Mucosa of descending colon (tissue), 3 donors: Measurements from ENCODE around the gene ZC3H13. TPM values are rescaled to one million over a fixed set of nuclear protein-coding genes. Genes with fewer than 3 reads are reported as not detected.

Experiments
- ATAC-seq: fragments of 200-7000 bp; cut with Tn5 transposase; one replicate; pipeline ENCODE4 v1.9.1; 2020; ENCODE audit warnings: mild to moderate bottlenecking, moderate library complexity
- DNase-seq, 3 donors: peaks; one replicate each; pipeline ENCODE4 v3.0.0-alpha.2; 2020
- H3K36me3 ChIP-seq: fragments of 200-600 bp; one replicate; pipeline ENCODE4 v1.8.0; 2021; ENCODE audit warnings: low read depth, mild to moderate bottlenecking
- H3K4me1 ChIP-seq: fragments of 200-600 bp; one replicate; pipeline ENCODE4 v1.8.0; 2021; ENCODE audit warnings: low read depth, mild to moderate bottlenecking
- H3K4me3 ChIP-seq: fragments of 200-600 bp; one replicate; pipeline ENCODE4 v1.8.0; 2021; ENCODE audit warnings: mild to moderate bottlenecking
- H3K9me3 ChIP-seq: fragments of 200-600 bp; one replicate; pipeline ENCODE4 v1.8.0; 2021; ENCODE audit warnings: mild to moderate bottlenecking
- intact Hi-C, 2 donors: fragments of 100-400 bp; cut with DNase I in 1 of 2; cut with micrococcal nuclease in 1 of 2; formaldehyde crosslinking; loops; one replicate each; pipeline versions ENCODE4 v1.11.0 to v1.11.1; 2022; cut with DNase I, micrococcal nuclease
- total RNA-seq, 3 donors: library from RNA; stranded (reverse); fragmentation: NEBNext Ultra II Directional in 2 of 3; extraction: Animal tissue kit (Norgen Biotek cat#: 25700) in 2 of 3; gene quantifications; one replicate each; pipeline versions ENCODE4 v1.2.1 to v1.2.4, GENCODE V29; 2021 to 2023
- TF ChIP-seq, protein P1 (sequence below): fragments of 200-600 bp; IDR thresholded peaks from one replicate; pipeline ENCODE4 v1.8.0; 2022; ENCODE audit warnings: antibody characterized with exemption, mild to moderate bottlenecking
- donor health status: DM: no; HTN: no; CAD: no; lungs with moderate emphysema.
- donor health status: DM: no; HTN: no; CAD: no.
- donor health status: DM: no; HTN: yes; CAD: no.

The ZC3H13 gene
- total RNA-seq, 3 donors from 2014 or later = 26.6 to 70.9 (median 29.5) TPM

DNA sequence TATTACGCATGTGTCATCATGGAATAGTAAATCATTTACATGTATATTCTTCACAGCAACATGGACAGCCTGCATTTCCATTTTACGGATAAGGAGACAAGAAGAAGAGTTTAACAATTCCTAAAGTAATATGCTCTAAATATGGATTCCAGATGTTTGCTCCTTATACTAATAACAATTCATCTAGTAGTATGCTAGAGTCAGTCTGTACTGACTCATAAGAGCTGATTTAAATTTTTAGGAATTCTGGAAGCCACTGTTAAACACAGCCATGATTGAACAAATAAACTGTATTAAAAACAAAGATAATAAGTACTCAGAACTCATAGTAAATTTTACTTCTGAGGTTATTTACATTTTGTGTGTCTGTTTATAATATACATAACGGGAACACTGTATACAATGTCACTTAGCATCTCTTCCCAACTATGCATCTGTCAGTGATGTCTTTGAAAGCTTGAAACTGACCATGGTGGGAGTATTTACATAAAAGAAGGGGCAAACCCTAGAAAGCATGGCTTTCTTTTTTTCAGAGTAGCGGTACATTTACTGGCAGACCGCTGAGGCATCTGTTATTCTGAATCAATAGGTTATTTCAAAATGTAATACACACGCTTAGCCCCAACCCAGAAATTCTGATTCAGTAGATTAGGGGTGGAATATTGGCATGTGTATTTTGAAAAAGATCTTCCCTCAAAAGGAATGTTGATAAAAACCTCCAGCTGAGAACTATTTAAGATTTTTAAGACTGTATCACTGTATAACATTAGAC is 12.9 kb downstream of the ZC3H13 start:
- Histone ChIP-seq H3K4me1 (no peaks in the 10 kb centered on the region), H3K4me3 (no peak overlapping the region), H3K36me3 (no peaks in the 10 kb centered on the region), H3K9me3 (no peaks in the 10 kb centered on the region)
- TF ChIP-seq, protein P1, sequence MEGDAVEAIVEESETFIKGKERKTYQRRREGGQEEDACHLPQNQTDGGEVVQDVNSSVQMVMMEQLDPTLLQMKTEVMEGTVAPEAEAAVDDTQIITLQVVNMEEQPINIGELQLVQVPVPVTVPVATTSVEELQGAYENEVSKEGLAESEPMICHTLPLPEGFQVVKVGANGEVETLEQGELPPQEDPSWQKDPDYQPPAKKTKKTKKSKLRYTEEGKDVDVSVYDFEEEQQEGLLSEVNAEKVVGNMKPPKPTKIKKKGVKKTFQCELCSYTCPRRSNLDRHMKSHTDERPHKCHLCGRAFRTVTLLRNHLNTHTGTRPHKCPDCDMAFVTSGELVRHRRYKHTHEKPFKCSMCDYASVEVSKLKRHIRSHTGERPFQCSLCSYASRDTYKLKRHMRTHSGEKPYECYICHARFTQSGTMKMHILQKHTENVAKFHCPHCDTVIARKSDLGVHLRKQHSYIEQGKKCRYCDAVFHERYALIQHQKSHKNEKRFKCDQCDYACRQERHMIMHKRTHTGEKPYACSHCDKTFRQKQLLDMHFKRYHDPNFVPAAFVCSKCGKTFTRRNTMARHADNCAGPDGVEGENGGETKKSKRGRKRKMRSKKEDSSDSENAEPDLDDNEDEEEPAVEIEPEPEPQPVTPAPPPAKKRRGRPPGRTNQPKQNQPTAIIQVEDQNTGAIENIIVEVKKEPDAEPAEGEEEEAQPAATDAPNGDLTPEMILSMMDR = no peak
- intact Hi-C loops = loop anchor here in 1 of 2 donors (10.0 kb wide), 1 partner anchor 675 kb away; no protein-coding TSS in a partner anchor
- no peak for DNase-seq
- ATAC-seq = no peak

DNA sequence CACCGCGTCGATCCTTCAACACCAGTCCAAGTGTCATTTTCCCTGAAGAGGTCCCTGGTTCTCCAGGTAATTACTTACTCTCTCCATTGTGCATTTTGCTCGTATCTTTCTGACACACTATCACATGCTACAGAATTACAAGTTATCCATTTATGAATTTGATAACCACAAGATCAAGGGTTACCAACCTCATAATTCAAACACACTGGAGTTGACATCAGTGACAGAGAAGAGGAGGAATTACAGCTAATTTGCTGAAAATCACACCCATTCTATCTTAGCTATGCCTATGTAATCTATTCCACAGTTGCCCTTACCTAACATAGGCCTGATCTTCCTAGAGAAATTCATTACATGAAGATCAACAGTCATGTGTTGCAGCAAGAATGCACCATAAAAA is 14.2 kb downstream of the ZC3H13 start:
- TF ChIP-seq, protein P1 = no peak
- no peak for DNase-seq

DNA sequence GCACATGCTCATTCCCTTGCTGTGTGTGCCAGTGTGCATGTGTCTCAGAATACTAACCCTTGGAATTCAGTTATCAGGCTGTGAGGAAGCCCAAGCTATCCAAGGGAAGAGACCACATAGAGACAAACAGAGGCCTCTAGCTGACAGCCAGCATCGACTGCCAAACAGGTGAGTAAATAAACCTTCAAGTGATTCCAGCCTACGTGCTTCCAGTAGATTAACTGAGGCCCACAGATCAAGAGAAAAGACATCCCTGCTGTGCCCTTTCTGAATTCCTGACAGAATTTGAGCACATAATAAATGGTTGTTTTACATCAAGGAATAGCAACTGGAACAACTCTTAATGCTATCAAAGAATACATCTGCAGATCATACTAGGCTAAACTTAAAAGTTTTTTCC is 17.5 kb downstream of the ZC3H13 start:
- DNase-seq = no peak
- peaks cover 3% of the 10 kb centered on the region for H3K9me3 ChIP-seq
- intact Hi-C loops = no loop called here
- H3K4me1 ChIP-seq = no peaks in the 10 kb centered on the region
- H3K4me3 ChIP-seq = no peak overlapping the region
- no peak for ATAC-seq
- H3K36me3 ChIP-seq = no peaks in the 10 kb centered on the region
- TF ChIP-seq, protein P1 = no peak

More for the DNA sequence above, 14.2 kb downstream of the ZC3H13 start:
- Histone ChIP-seq H3K4me1 (no peaks in the 10 kb centered on the region), H3K9me3 (no peaks in the 10 kb centered on the region), H3K36me3 (no peaks in the 10 kb centered on the region), H3K4me3 (no peak overlapping the region)
- intact Hi-C loops = no loop called here
- no peak for ATAC-seq

DNA sequence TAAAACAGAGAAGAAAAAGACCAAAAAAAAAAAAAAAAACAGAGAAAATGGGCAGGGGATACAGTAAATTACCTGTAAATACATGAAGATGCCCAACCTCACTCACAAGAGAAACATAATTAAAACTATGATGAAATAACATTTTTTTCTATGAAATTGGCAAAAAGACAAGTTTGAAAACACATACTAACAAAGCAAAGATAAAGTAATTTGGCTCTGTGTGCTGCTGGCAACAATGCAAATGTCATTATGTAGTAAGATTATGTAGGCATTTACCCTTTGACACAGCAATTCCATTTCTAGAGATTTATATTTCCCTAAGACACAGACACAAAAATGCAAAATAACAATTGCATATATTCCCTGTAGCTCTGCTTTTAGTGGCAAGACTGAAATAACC is 20.2 kb downstream of the ZC3H13 start:
- Histone ChIP-seq H3K4me1 (no peaks in the 10 kb centered on the region), H3K4me3 (no peak overlapping the region), H3K36me3 (no peaks in the 10 kb centered on the region), H3K9me3 (peaks cover 5% of the 10 kb centered on the region)
- ATAC-seq (no peak), DNase-seq (no peak)
- intact Hi-C loops = no loop called here
- TF ChIP-seq, protein P1 = no peak

DNA sequence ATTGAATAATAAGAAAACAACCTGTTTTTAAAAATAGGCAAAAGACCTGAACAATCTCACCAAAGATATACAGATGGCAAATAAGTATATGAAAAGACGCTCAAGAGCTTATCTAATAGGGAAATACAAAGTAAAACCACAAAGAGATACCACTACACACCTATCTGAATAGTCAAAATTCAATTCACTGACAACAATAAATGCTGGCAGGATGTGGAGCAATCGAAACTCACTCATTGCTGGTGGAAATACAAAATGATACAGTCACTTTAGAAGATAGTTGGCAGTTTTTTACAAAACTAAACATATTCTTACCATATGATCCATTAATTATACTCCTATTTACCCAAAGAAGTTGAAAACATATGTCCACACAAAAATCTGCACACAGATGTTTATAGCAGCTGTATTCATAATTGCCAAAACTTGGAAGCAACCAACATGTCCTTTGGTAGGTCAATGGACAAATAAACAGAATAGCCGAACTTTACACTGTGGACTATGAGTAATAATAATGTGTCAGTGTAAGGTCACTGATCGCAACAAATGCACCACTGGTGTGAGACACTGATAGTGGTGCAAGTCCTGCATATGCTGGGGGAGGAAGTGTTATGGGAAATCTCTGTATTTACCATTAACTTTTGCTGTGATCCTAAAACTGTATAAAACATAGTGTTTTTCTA is 20.8 kb downstream of the ZC3H13 start:
- ATAC-seq = no peak

More for the DNA sequence above, 20.8 kb downstream of the ZC3H13 start:
- H3K36me3 ChIP-seq = no peaks in the 10 kb centered on the region
- no peak for DNase-seq
- intact Hi-C loops = no loop called here
- H3K4me1 ChIP-seq = no peaks in the 10 kb centered on the region
- H3K9me3 ChIP-seq = peaks cover 5% of the 10 kb centered on the region
- TF ChIP-seq, protein P1 = no peak
- no peak overlapping the region for H3K4me3 ChIP-seq
